MCF 10A (cell line): ENCODE measurements around the gene CGN. TPM values are rescaled to one million over a fixed set of nuclear protein-coding genes. Genes with fewer than 3 reads are reported as not detected.

Experiments
- BruUV-seq: library from RNA; stranded (reverse); fragments of 400-500 nt; replicated peaks from 2 replicates; lab custom pipeline; 2021; lab: Mats Ljungman, UMichigan
- CTCF ChIA-PET: fragments of 300-600 bp; sonication (Branson Sonifier 250); formaldehyde crosslinking; extraction: SDS; loops from one replicate; lab custom pipeline; 2021; ENCODE audit warnings: antibody characterized with exemption, inconsistent platforms; lab: Yijun Ruan, JAX
- POLR2A ChIA-PET: fragments of 300-600, 350-650 bp; sonication (Branson Sonifier 250); formaldehyde crosslinking; extraction: SDS; loops from one replicate; lab custom pipeline; 2020; ENCODE audit warnings: antibody characterized with exemption, inconsistent platforms; lab: Yijun Ruan, JAX
- DNase-seq: peaks from one replicate; pipeline ENCODE4 v3.0.0-alpha.2; 2018; ENCODE audit not compliant: unreplicated experiment
- H3K27ac Mint-ChIP-seq: one replicate; pipeline ENCODE4 v1.8.0; 2022; ENCODE audit warnings: mild to moderate bottlenecking, low read depth, mixed read lengths; ENCODE audit not compliant: unreplicated experiment
- H3K27me3 Mint-ChIP-seq: one replicate; pipeline ENCODE4 v1.8.0; 2022; ENCODE audit warnings: mixed read lengths; ENCODE audit not compliant: insufficient read depth, unreplicated experiment
- H3K36me3 Mint-ChIP-seq: one replicate; pipeline ENCODE4 v1.8.0; 2022; ENCODE audit warnings: mild to moderate bottlenecking, moderate library complexity, mixed read lengths; ENCODE audit not compliant: insufficient read depth, unreplicated experiment
- H3K4me1 Mint-ChIP-seq: one replicate; pipeline ENCODE4 v1.8.0; 2022; ENCODE audit warnings: mixed read lengths; ENCODE audit not compliant: insufficient read depth, unreplicated experiment
- H3K4me3 Mint-ChIP-seq: one replicate; pipeline ENCODE4 v1.8.0; 2022; ENCODE audit warnings: mild to moderate bottlenecking, moderate library complexity, mixed read lengths; ENCODE audit not compliant: unreplicated experiment
- H3K9me3 Mint-ChIP-seq: one replicate; pipeline ENCODE4 v1.8.0; 2022; ENCODE audit warnings: mixed read lengths; ENCODE audit not compliant: unreplicated experiment
- CTCF ChIP-seq: fragments of 200-600 bp; IDR thresholded peaks from one replicate; pipeline ENCODE4 v1.8.0; 2022; ENCODE audit warnings: antibody characterized with exemption, mild to moderate bottlenecking; ENCODE audit not compliant: unreplicated experiment
- intact Hi-C: fragments of 100-400 bp; cut with micrococcal nuclease; formaldehyde crosslinking; loops from 2 replicates; pipeline ENCODE4 v1.14.1; 2022
- total RNA-seq: library from RNA; stranded (reverse); gene quantifications from 2 replicates; pipeline ENCODE4 v1.2.3, GENCODE V29; 2022

CGN gene
- total RNA-seq, 1 experiment from 2014 or later, result 0.33 TPM

GRCh38 chr1:151512801-151513625 lies 1.8 kb downstream of the CGN start:
- POLR2A ChIA-PET, result interaction anchor here (0.9 to 1.7 kb wide), 3 partner anchors 56 to 95 kb away, joined by 3 to 7 read pairs (median 3); no protein-coding TSS in a partner anchor

GRCh38 chr1:151513626-151514121 lies 2.5 kb downstream of the CGN start:
- Mint-ChIP-seq H3K36me3 (peaks cover 4% of the 10 kb centered on the region), H3K27ac (no peak overlapping the region), H3K4me1 (peaks cover 28% of the 10 kb centered on the region), H3K4me3 (no peak overlapping the region), H3K9me3 (no peaks in the 10 kb centered on the region), H3K27me3 (no peaks in the 10 kb centered on the region)
- intact Hi-C loops, result loop anchor here (2.0 kb wide), 1 partner anchor 25 kb away; no protein-coding TSS in a partner anchor
- peak; percentile 71 for DNase-seq
- no TSS peak for BruUV-seq
- POLR2A ChIA-PET, result interaction anchor here (0.6 to 0.9 kb wide), 3 partner anchors 56 to 503 kb away, joined by 3 to 7 read pairs (median 3); no protein-coding TSS in a partner anchor
- TF ChIP-seq CTCF, result no peak
- CTCF ChIA-PET, result interaction anchor here (0.5 kb wide), 1 partner anchor 78 kb away, joined by 6 read pairs; no protein-coding TSS in a partner anchor

More at GRCh38 chr1:151512801-151513625, 1.8 kb downstream of the CGN start:
- intact Hi-C loops, result loop anchor here (2.0 kb wide), 1 partner anchor 26 kb away; no protein-coding TSS in a partner anchor
- Mint-ChIP-seq H3K4me1 (peaks cover 28% of the 10 kb centered on the region), H3K27ac (no peak overlapping the region), H3K4me3 (peak overlapping the region; percentile 75), H3K9me3 (no peaks in the 10 kb centered on the region), H3K27me3 (no peaks in the 10 kb centered on the region), H3K36me3 (peaks cover 4% of the 10 kb centered on the region)
- CTCF ChIA-PET, result interaction anchor here (0.5 kb wide), 1 partner anchor 77 kb away, joined by 6 read pairs; no protein-coding TSS in a partner anchor
- TF ChIP-seq CTCF, result no peak
- BruUV-seq, result no TSS peak
- no peak for DNase-seq

DNA sequence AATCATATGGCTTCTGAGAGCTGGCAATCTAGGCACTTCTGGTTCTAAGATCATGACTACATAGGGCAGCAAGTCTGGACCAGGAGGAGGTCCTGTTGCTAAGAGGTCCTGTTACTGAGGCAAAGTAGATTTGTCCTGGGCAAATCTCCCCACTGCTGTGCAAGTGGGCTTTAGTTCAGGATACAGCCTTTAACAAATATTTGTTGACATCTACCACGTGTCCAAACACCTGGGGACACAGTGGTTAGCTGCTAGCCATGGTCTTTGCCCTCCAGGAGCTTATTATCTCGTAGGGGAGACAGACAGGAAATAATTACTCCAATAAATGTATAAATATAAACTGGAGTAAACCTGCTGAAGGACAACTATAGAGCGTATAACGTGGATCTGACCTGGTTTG lies 3.2 kb downstream of the CGN start:
- Mint-ChIP-seq H3K36me3 (peaks cover 4% of the 10 kb centered on the region), H3K9me3 (no peaks in the 10 kb centered on the region), H3K4me3 (no peak overlapping the region), H3K4me1 (peaks cover 28% of the 10 kb centered on the region), H3K27ac (no peak overlapping the region), H3K27me3 (no peaks in the 10 kb centered on the region)
- no peak for TF ChIP-seq CTCF
- CTCF ChIA-PET, result interaction anchor here (0.6 to 1.2 kb wide), 4 partner anchors 15 to 246 kb away, joined by 3 read pairs; no protein-coding TSS in a partner anchor
- POLR2A ChIA-PET, result interaction anchor here (0.6 to 1.0 kb wide), 3 partner anchors 19 to 1682 kb away, joined by 3 to 4 read pairs (median 4); no protein-coding TSS in a partner anchor
- BruUV-seq, result no TSS peak
- no peak for DNase-seq
- intact Hi-C loops, result no loop called here

DNA sequence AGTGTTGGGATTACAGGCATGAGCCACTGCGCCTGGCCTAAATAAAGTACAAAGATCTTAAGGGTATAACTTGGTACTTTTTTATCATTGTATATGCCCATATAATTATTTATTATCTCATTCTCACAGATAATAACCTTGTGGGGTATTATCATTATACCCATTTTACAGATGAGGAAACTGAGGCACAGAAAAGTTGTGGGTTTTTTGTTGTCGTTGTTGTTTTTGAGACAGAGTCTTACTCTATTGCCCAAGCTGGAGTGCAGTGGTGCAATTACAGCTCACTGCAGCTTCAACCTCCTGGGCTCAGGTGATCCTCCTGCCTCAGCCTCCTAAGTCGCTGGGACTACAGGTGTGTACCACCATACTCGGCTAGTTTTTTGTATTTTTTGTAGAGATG lies 4.1 kb downstream of the CGN start:
- TF ChIP-seq CTCF, result no peak
- ChIA-PET POLR2A (no interaction called here), CTCF (interaction anchor here (1.1 to 1.2 kb wide), 2 partner anchors 79 to 220 kb away, joined by 3 read pairs; no protein-coding TSS in a partner anchor)
- Mint-ChIP-seq H3K27ac (no peak overlapping the region), H3K4me3 (no peak overlapping the region), H3K27me3 (no peaks in the 10 kb centered on the region), H3K9me3 (no peaks in the 10 kb centered on the region), H3K4me1 (peaks cover 33% of the 10 kb centered on the region), H3K36me3 (peaks cover 4% of the 10 kb centered on the region)
- no peak for DNase-seq
- no TSS peak for BruUV-seq
- intact Hi-C loops, result no loop called here
